Adrenal gland (tissue), 5 donors: ENCODE data around the gene FYN.

ENCODE experiments used
- CTCF ChIP-seq, 6 experiments: fragments of 450-650 bp in 4 of 6; fragments of 200-600 bp in 2 of 6; sonication (generic) in 1 of 6; IDR thresholded peaks; 1 replicate in 5 of 6; 2 replicates in 1 of 6; pipeline versions ENCODE4 v1.5.1 to v1.8.0; 2016 to 2021; ENCODE audit warnings: antibody characterized with exemption in 6 of 6, mild to moderate bottlenecking in 2 of 6, moderate library complexity in 1 of 6
- POLR2A ChIP-seq, 2 donors: fragments of 450-650 bp; IDR thresholded peaks; one replicate each; pipeline ENCODE4 v1.6.1; 2017; ENCODE audit warnings: antibody characterized with exemption in 2 of 2, mild to moderate bottlenecking in 2 of 2, moderate library complexity in 1 of 2
- donor health status: DM: no; HTN: no; CAD: no.

- TF ChIP-seq CTCF (IDR thresholded peaks at IDR 0.05) (no peak), POLR2A (IDR thresholded peaks at IDR 0.05) (no peak)
Measured at GRCh38 chr6:111898452-111898851, 25.2 kb upstream of the FYN start.
